ENCODE measurements around the gene CTTNBP2NL. TPM values are rescaled to one million over a fixed set of nuclear protein-coding genes. Genes with fewer than 3 reads are reported as not detected.
"Not testable (repeated sequence)": the region's sequence is repeated elsewhere in the genome, so short reads cannot be mapped to it uniquely, and the experiment has no call there.

Gene CTTNBP2NL
- total RNA-seq, 2 experiments from 2014 or later: 0.47 to 0.57 TPM

GRCh38 chr1:112450773-112451172 is 54.8 kb downstream of the CTTNBP2NL start:
- no peaks in the 10 kb centered on the region for H3K9me3 Mint-ChIP-seq
- no peaks in the 10 kb centered on the region for H3K36me3 Mint-ChIP-seq
- POLR2A ChIA-PET: no interaction called here
- H3K27me3 Mint-ChIP-seq: peaks cover 14% of the 10 kb centered on the region
- DNase-seq (no peak), ATAC-seq (ENCODE audit: low read depth) (no peak)
- H3K4me3 Mint-ChIP-seq: no peak overlapping the region
- no peaks in the 10 kb centered on the region for H3K4me1 Mint-ChIP-seq
- no peak overlapping the region for H3K27ac Mint-ChIP-seq

- H3K27me3 Mint-ChIP-seq: peaks cover 14% of the 10 kb centered on the region
- H3K27ac Mint-ChIP-seq; H3K36me3 Mint-ChIP-seq; ATAC-seq (ENCODE audit: low read depth); H3K4me3 Mint-ChIP-seq; DNase-seq; H3K4me1 Mint-ChIP-seq; POLR2A ChIA-PET; H3K9me3 Mint-ChIP-seq: not testable (repeated sequence)
Measured at GRCh38 chr1:112451301-112451700, 55.3 kb downstream of the CTTNBP2NL start.

- Mint-ChIP-seq H3K36me3 (no peaks in the 10 kb centered on the region), H3K27me3 (peaks cover 15% of the 10 kb centered on the region), H3K9me3 (no peaks in the 10 kb centered on the region), H3K4me1 (no peaks in the 10 kb centered on the region), H3K4me3 (no peak overlapping the region), H3K27ac (no peak overlapping the region)
- POLR2A ChIA-PET: no interaction called here
- ATAC-seq (ENCODE audit: low read depth) (no peak), DNase-seq (no peak)
Measured at GRCh38 chr1:112453876-112454275, 57.9 kb downstream of the CTTNBP2NL start.

GRCh38 chr1:112454316-112454715 is 58.3 kb downstream of the CTTNBP2NL start:
- POLR2A ChIA-PET: no interaction called here
- no peaks in the 10 kb centered on the region for H3K36me3 Mint-ChIP-seq
- no peak overlapping the region for H3K27ac Mint-ChIP-seq
- H3K9me3 Mint-ChIP-seq: no peaks in the 10 kb centered on the region
- H3K4me3 Mint-ChIP-seq: no peak overlapping the region
- no peak for DNase-seq
- peaks cover 15% of the 10 kb centered on the region for H3K27me3 Mint-ChIP-seq
- H3K4me1 Mint-ChIP-seq: no peaks in the 10 kb centered on the region
- no peak for ATAC-seq (ENCODE audit: low read depth)

- Mint-ChIP-seq H3K9me3 (no peaks in the 10 kb centered on the region), H3K27me3 (peaks cover 4% of the 10 kb centered on the region), H3K27ac (no peak overlapping the region), H3K4me1 (no peaks in the 10 kb centered on the region), H3K4me3 (no peak overlapping the region), H3K36me3 (no peaks in the 10 kb centered on the region)
- ATAC-seq (ENCODE audit: low read depth) (no peak), DNase-seq (no peak)
- POLR2A ChIA-PET: no interaction called here
Measured at GRCh38 chr1:112457241-112457640, 61.2 kb downstream of the CTTNBP2NL start.

- Mint-ChIP-seq H3K27me3 (peaks cover 4% of the 10 kb centered on the region), H3K27ac (no peak overlapping the region), H3K9me3 (no peaks in the 10 kb centered on the region), H3K4me3 (no peak overlapping the region), H3K4me1 (no peaks in the 10 kb centered on the region), H3K36me3 (no peaks in the 10 kb centered on the region)
- POLR2A ChIA-PET: no interaction called here
- DNase-seq (no peak), ATAC-seq (ENCODE audit: low read depth) (no peak)
Measured at GRCh38 chr1:112457955-112458354, 61.9 kb downstream of the CTTNBP2NL start.

GRCh38 chr1:112458756-112459155 is 62.7 kb downstream of the CTTNBP2NL start:
- Mint-ChIP-seq H3K4me3 (no peak overlapping the region), H3K27ac (no peak overlapping the region), H3K9me3 (no peaks in the 10 kb centered on the region), H3K4me1 (no peaks in the 10 kb centered on the region), H3K36me3 (no peaks in the 10 kb centered on the region), H3K27me3 (peaks cover 6% of the 10 kb centered on the region)
- DNase-seq (no peak), ATAC-seq (ENCODE audit: low read depth) (no peak)
- POLR2A ChIA-PET: no interaction called here

- Mint-ChIP-seq H3K4me3 (no peak overlapping the region), H3K36me3 (no peaks in the 10 kb centered on the region), H3K4me1 (peaks cover 2% of the 10 kb centered on the region), H3K27me3 (peaks cover 7% of the 10 kb centered on the region), H3K27ac (no peak overlapping the region), H3K9me3 (no peaks in the 10 kb centered on the region)
- DNase-seq (no peak), ATAC-seq (ENCODE audit: low read depth) (no peak)
- POLR2A ChIA-PET: no interaction called here
Measured at GRCh38 chr1:112460615-112461014, 64.6 kb downstream of the CTTNBP2NL start.

- H3K4me1 Mint-ChIP-seq: peaks cover 9% of the 10 kb centered on the region
- no peak overlapping the region for H3K4me3 Mint-ChIP-seq
- H3K36me3 Mint-ChIP-seq: no peaks in the 10 kb centered on the region
- H3K9me3 Mint-ChIP-seq: no peaks in the 10 kb centered on the region
- POLR2A ChIA-PET: no interaction called here
- DNase-seq (no peak), ATAC-seq (ENCODE audit: low read depth) (no peak)
- H3K27me3 Mint-ChIP-seq: peaks cover 8% of the 10 kb centered on the region
- H3K27ac Mint-ChIP-seq: no peak overlapping the region
Measured at GRCh38 chr1:112461200-112461871, 65.3 kb downstream of the CTTNBP2NL start.

- DNase-seq (no peak), ATAC-seq (ENCODE audit: low read depth) (no peak)
- H3K27ac Mint-ChIP-seq: no peak overlapping the region
- H3K27me3 Mint-ChIP-seq: peaks cover 13% of the 10 kb centered on the region
- no peaks in the 10 kb centered on the region for H3K9me3 Mint-ChIP-seq
- H3K36me3 Mint-ChIP-seq: no peaks in the 10 kb centered on the region
- POLR2A ChIA-PET: no interaction called here
- peaks cover 9% of the 10 kb centered on the region for H3K4me1 Mint-ChIP-seq
- no peak overlapping the region for H3K4me3 Mint-ChIP-seq
Measured at GRCh38 chr1:112462953-112463279, 66.9 kb downstream of the CTTNBP2NL start.

GRCh38 chr1:112464501-112464900 is 68.5 kb downstream of the CTTNBP2NL start:
- POLR2A ChIA-PET: no interaction called here
- DNase-seq (no peak), ATAC-seq (ENCODE audit: low read depth) (no peak)
- H3K4me1 Mint-ChIP-seq: peaks cover 9% of the 10 kb centered on the region
- peaks cover 25% of the 10 kb centered on the region for H3K27me3 Mint-ChIP-seq
- H3K9me3 Mint-ChIP-seq: no peaks in the 10 kb centered on the region
- no peaks in the 10 kb centered on the region for H3K36me3 Mint-ChIP-seq
- H3K4me3 Mint-ChIP-seq: no peak overlapping the region
- H3K27ac Mint-ChIP-seq: no peak overlapping the region

- peaks cover 25% of the 10 kb centered on the region for H3K27me3 Mint-ChIP-seq
- peaks cover 9% of the 10 kb centered on the region for H3K4me1 Mint-ChIP-seq
- POLR2A ChIA-PET: no interaction called here
- H3K4me3 Mint-ChIP-seq: no peak overlapping the region
- no peaks in the 10 kb centered on the region for H3K36me3 Mint-ChIP-seq
- peak overlapping the region; percentile 22 for H3K27ac Mint-ChIP-seq
- H3K9me3 Mint-ChIP-seq: no peaks in the 10 kb centered on the region
- ATAC-seq (ENCODE audit: low read depth) (no peak), DNase-seq (no peak)
Measured at GRCh38 chr1:112465122-112465521, 69.1 kb downstream of the CTTNBP2NL start.

GRCh38 chr1:112466078-112466660 is 70.2 kb downstream of the CTTNBP2NL start:
- Mint-ChIP-seq H3K4me3 (peak overlapping the region; percentile 83), H3K9me3 (no peaks in the 10 kb centered on the region), H3K27ac (peak overlapping the region; percentile 56), H3K36me3 (no peaks in the 10 kb centered on the region), H3K27me3 (peaks cover 25% of the 10 kb centered on the region), H3K4me1 (peaks cover 9% of the 10 kb centered on the region)
- DNase-seq (peak; percentile 82), ATAC-seq (ENCODE audit: low read depth) (peak; percentile 93)
- POLR2A ChIA-PET: no interaction called here

- H3K36me3 Mint-ChIP-seq; H3K27ac Mint-ChIP-seq; ATAC-seq (ENCODE audit: low read depth); H3K4me1 Mint-ChIP-seq; POLR2A ChIA-PET; H3K4me3 Mint-ChIP-seq; H3K9me3 Mint-ChIP-seq; DNase-seq: not testable (repeated sequence)
- peaks cover 35% of the 10 kb centered on the region for H3K27me3 Mint-ChIP-seq
Measured at GRCh38 chr1:112470324-112470723, 74.3 kb downstream of the CTTNBP2NL start.
